ENCODE data around the gene LBHD2. TPM values are rescaled to one million over a fixed set of nuclear protein-coding genes. Genes with fewer than 3 reads are reported as not detected.

The LBHD2 gene
- total and polyA plus RNA-seq, 10 donors, result 0.52 to 0.55 TPM; not detected in 8

DNA sequence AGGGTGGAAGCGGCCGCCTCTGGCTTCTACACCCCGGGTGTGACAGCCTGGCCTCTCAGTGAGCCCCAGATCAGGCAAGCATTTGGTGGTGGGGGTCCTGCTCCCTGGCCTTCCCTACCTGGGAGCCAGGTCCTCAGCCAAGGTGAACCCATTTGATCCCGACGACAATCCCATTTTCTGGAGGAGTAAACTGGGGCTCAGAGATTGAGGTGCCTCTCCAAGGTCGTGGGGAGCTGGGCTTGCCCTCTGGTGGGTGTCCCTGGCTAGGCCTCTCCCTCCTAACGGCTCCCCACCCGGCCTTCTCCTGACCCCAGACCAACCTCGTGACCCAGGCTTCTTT, 7.8 kb downstream of the LBHD2 start:
- peaks cover 0 to 40% (median 0%) of the 10 kb centered on the region in 7 donors for H3K27me3 ChIP-seq (replicated peaks in 1 of 7)
- H3K9me3 ChIP-seq, result no peaks in the 10 kb centered on the region
- H3K27ac ChIP-seq, result peak overlapping the region in 6 of 8 donors; percentile 4 to 67 (median 52)
- no peak for DNase-seq
- H3K36me3 ChIP-seq, result no peaks in the 10 kb centered on the region
- peak overlapping the region in 7 of 8 donors; percentile 33 to 69 (median 47) for H3K4me3 ChIP-seq
- TF ChIP-seq POLR2A (IDR thresholded peaks at IDR 0.05) (no peak), CTCF (IDR thresholded peaks at IDR 0.05 in 8 of 11, conservative IDR thresholded peaks at IDR 0.05 in 3 of 11) (peak in 2 of 11 experiments; percentile 7 to 37), POLR2AphosphoS5 (IDR thresholded peaks at IDR 0.05) (no peak)
- peaks cover 3 to 44% (median 28%) of the 10 kb centered on the region in 6 donors for H3K4me1 ChIP-seq
- 35 to 71% (median 46%) methylated on average over 6 to 9 of the region's 9 CpGs for WGBS, 5 donors
- intact Hi-C loops (cut with DNase I; ENCODE audit: low total_unique reads), result loop anchor here (10.0 kb wide), 1 partner anchor 397 kb away; no protein-coding TSS in a partner anchor

DNA sequence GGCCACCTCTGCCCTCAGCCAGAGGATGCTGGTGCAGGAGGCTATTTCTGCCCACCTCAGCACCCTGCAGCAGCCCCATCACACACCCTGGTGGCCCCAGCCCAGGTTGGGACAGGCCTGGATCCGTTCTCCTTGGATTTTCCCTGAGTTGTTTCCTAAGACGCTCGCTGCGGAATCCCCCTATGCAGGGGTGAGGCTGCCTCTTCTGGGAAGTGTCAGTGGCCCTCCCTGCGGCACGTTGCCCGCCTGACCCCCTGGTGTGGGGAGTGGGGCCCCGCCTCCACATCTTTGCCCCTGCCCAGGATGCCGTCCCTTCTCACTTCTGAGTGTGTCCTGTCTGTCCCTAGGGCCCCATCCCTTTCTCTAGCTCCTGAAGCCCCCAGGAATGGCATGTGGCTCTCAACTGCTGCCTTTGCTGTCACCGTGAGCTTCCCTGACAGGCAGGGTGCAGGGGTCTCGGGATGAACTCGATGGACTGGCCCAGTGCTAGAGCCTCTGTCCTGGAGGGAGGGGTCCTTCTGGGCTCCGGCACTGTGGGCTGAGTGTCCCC, 9.9 kb downstream of the LBHD2 start:
- TF ChIP-seq POLR2A (IDR thresholded peaks at IDR 0.05), result no peak
- no peak for TF ChIP-seq CTCF (IDR thresholded peaks at IDR 0.05 in 8 of 11, conservative IDR thresholded peaks at IDR 0.05 in 3 of 11)
- TF ChIP-seq POLR2AphosphoS5 (IDR thresholded peaks at IDR 0.05), result no peak
- DNase-seq, result no peak
- Histone ChIP-seq H3K4me1 (peaks cover 4 to 59% (median 45%) of the 10 kb centered on the region in 6 donors), H3K27me3 (replicated peaks in 1 of 7) (peaks cover 0 to 25% (median 0%) of the 10 kb centered on the region in 7 donors), H3K27ac (peak overlapping the region; percentile 15 to 85 (median 78)), H3K4me3 (peak overlapping the region in 1 of 8 donors; percentile 30), H3K9me3 (no peaks in the 10 kb centered on the region), H3K36me3 (no peaks in the 10 kb centered on the region)
- intact Hi-C loops (cut with DNase I; ENCODE audit: low total_unique reads), result loop anchor here (10.0 kb wide), 1 partner anchor 399 kb away; no protein-coding TSS in a partner anchor
- WGBS, 5 donors, result 61 to 83% (median 70%) methylated on average over 10 to 13 of the region's 13 CpGs

GRCh38 chr14:103094406-103095209, 10.6 kb downstream of the LBHD2 start, which contains the start of gene EXOC3L4:
TSS of gene EXOC3L4 (plus strand) at chr14:103094725. CDS start at chr14:103100220, 5,495 bp downstream.
- peak within 1 kb of the TSS; percentile 15 to 85 (median 78) for H3K27ac ChIP-seq
- WGBS, 5 donors, result 45 to 59% (median 53%) methylated on average over 12 to 23 of the region's 23 CpGs

More at GRCh38 chr14:103094406-103095209, 10.6 kb downstream of the LBHD2 start, which contains the start of gene EXOC3L4:
- Histone ChIP-seq H3K4me3 (peak within 1 kb of the TSS in 5 of 8 donors; percentile 2 to 46 (median 13)), H3K36me3 (no peaks in the 10 kb centered on the region), H3K9me3 (no peaks in the 10 kb centered on the region), H3K4me1 (peaks cover 4 to 65% (median 50%) of the 10 kb centered on the region in 6 donors), H3K27me3 (replicated peaks in 1 of 7) (peaks cover 0 to 24% (median 0%) of the 10 kb centered on the region in 7 donors)
- intact Hi-C loops (cut with DNase I; ENCODE audit: low total_unique reads), result loop anchor here (10.0 kb wide), 1 partner anchor 400 kb away; no protein-coding TSS in a partner anchor
- DNase-seq, result no peak
- TF ChIP-seq POLR2AphosphoS5 (IDR thresholded peaks at IDR 0.05), result peak in 2 of 3 donors; percentile 52 to 55
- TF ChIP-seq CTCF (IDR thresholded peaks at IDR 0.05 in 8 of 11, conservative IDR thresholded peaks at IDR 0.05 in 3 of 11), result no peak
